Astrocyte (in vitro differentiated cells and primary cell): ENCODE measurements around the gene CACNA2D4. TPM values are rescaled to one million over a fixed set of nuclear protein-coding genes. Genes with fewer than 3 reads are reported as not detected.

Experiments
- DNase-seq: peaks from one replicate; pipeline ENCODE4 v3.0.0-alpha.2; 2010; ENCODE audit warnings: low read depth
- FAIRE-seq: peaks from 2 replicates; lab custom pipeline; 2011; peaks lifted over from hg19 to GRCh38; lab: Jason Lieb, UNC
- H2AFZ ChIP-seq: 2 replicates; pipeline ENCODE4 v1.6.0; 2012; ENCODE audit warnings: low read depth, low read length, inconsistent platforms
- H3K27ac ChIP-seq: 2 replicates; pipeline ENCODE4 v1.5.1; 2011; ENCODE audit warnings: low read depth, low read length, inconsistent platforms
- H3K27me3 ChIP-seq: 2 replicates; pipeline ENCODE4 v1.6.0; 2011; ENCODE audit warnings: low read length, inconsistent platforms; ENCODE audit not compliant: insufficient read depth
- H3K36me3 ChIP-seq: 2 replicates; pipeline ENCODE4 v1.5.1; 2011; ENCODE audit warnings: low read length, inconsistent platforms; ENCODE audit not compliant: insufficient read depth
- H3K4me1 ChIP-seq: 2 replicates; pipeline ENCODE4 v1.5.1; 2011; ENCODE audit warnings: low read length, inconsistent platforms; ENCODE audit not compliant: insufficient read depth
- H3K4me2 ChIP-seq: 2 replicates; pipeline ENCODE4 v1.6.0; 2012; ENCODE audit warnings: low read length, inconsistent platforms
- H3K4me3 ChIP-seq: 2 replicates; pipeline ENCODE4 v1.5.1; 2011; ENCODE audit warnings: low read depth, mild to moderate bottlenecking, low read length, inconsistent platforms; ENCODE audit not compliant: insufficient read depth
- H3K79me2 ChIP-seq: 2 replicates; pipeline ENCODE4 v1.6.0; 2012; ENCODE audit warnings: mild to moderate bottlenecking, low read length, inconsistent platforms; ENCODE audit not compliant: insufficient read depth
- H3K9ac ChIP-seq: 2 replicates; pipeline ENCODE4 v1.6.0; 2012; ENCODE audit warnings: mild to moderate bottlenecking, low read length, inconsistent platforms
- H3K9me3 ChIP-seq: 2 replicates; pipeline ENCODE4 v1.5.1; 2012; ENCODE audit warnings: low read depth, mild to moderate bottlenecking, low read length, inconsistent platforms; ENCODE audit not compliant: insufficient read depth
- H4K20me1 ChIP-seq: 2 replicates; pipeline ENCODE4 v1.6.0; 2012; ENCODE audit warnings: low read length, inconsistent platforms; ENCODE audit not compliant: insufficient read depth
- H3K27ac Mint-ChIP-seq: one replicate; pipeline ENCODE4 v1.8.0; 2021; ENCODE audit warnings: mild to moderate bottlenecking, mixed read lengths; ENCODE audit not compliant: unreplicated experiment
- H3K27me3 Mint-ChIP-seq: one replicate; pipeline ENCODE4 v1.8.0; 2021; ENCODE audit warnings: low read depth, mixed read lengths; ENCODE audit not compliant: unreplicated experiment
- H3K36me3 Mint-ChIP-seq: one replicate; pipeline ENCODE4 v1.8.0; 2021; ENCODE audit warnings: low read depth, mixed read lengths; ENCODE audit not compliant: unreplicated experiment
- H3K4me1 Mint-ChIP-seq: one replicate; pipeline ENCODE4 v1.8.0; 2021; ENCODE audit warnings: low read depth, mixed read lengths; ENCODE audit not compliant: unreplicated experiment
- H3K4me3 Mint-ChIP-seq: one replicate; pipeline ENCODE4 v1.8.0; 2021; ENCODE audit warnings: mild to moderate bottlenecking, moderate library complexity, mixed read lengths; ENCODE audit not compliant: unreplicated experiment
- H3K9me3 Mint-ChIP-seq: one replicate; pipeline ENCODE4 v1.8.0; 2021; ENCODE audit warnings: mild to moderate bottlenecking, mixed read lengths; ENCODE audit not compliant: unreplicated experiment
- EZH2 ChIP-seq: IDR thresholded peaks from 2 replicates; pipeline ENCODE4 v1.6.1; 2012; ENCODE audit warnings: mild to moderate bottlenecking, low read length, inconsistent platforms; ENCODE audit not compliant: insufficient read depth
- total RNA-seq: library from RNA; stranded (reverse); gene quantifications from 2 replicates; pipeline ENCODE4 v1.2.1, GENCODE V29; 2021
- TF ChIP-seq, protein P1 (sequence below): IDR thresholded peaks from 2 replicates; pipeline ENCODE4 v1.5.1; 2011; ENCODE audit warnings: low read depth, mild to moderate bottlenecking, inconsistent platforms, low read length, moderate library complexity; ENCODE audit not compliant: insufficient read depth

CACNA2D4 gene
- total RNA-seq, 1 donor from 2014 or later = 0.09 TPM

DNA sequence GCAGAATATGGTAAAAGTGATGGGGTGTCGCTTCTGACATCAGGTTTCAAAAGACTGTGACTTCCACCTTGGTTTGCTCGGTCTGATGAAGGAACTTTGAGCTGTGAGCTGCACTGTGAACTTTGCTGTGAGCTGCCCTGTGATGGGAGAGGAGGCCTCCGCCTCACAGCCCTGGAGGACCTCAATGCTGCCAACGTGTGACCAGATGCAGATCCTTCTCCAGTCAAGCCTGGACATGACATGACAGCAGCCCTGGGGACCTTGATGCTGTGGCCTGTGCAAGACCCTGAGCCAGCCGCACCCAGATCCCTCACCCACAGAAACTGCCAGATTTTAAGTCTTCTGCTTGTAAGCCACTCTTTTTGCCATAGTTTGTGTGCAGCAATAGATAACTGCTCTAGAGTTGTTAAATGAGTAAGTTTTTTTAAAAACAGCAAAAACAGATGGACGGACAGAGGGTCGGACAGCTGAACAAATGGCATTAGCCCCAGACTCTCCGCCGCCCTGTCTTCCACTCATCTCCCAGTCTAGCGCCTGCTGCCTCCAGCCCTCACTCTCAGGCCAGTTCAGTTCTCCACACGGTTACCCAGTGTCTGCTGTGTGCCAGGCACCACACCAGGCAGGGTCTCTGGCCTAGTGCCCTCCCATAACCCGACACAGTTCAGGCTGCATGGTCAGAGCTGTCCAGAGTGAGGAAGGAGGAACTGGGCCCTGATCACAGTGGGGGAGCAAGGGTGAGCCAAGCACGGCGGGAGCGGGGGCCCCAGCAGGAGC is 111.2 kb downstream of the CACNA2D4 start:
- FAIRE-seq (no peak), DNase-seq (no peak)
- Histone ChIP-seq H2AFZ (no peak overlapping the region), H3K4me2 (no peak overlapping the region), H3K36me3 (no peaks in the 10 kb centered on the region), H3K4me1 (peaks cover 24% of the 10 kb centered on the region), H3K9ac (no peak overlapping the region), H3K27me3 (no peaks in the 10 kb centered on the region), H3K27ac (no peak overlapping the region), H4K20me1 (no peaks in the 10 kb centered on the region), H3K79me2 (no peaks in the 10 kb centered on the region), H3K9me3 (no peaks in the 10 kb centered on the region), H3K4me3 (no peak overlapping the region)
- H3K4me1 Mint-ChIP-seq = peaks cover 12% of the 10 kb centered on the region
- no peaks in the 10 kb centered on the region for H3K9me3 Mint-ChIP-seq
- H3K27me3 Mint-ChIP-seq = peaks cover 1% of the 10 kb centered on the region
- no peaks in the 10 kb centered on the region for H3K36me3 Mint-ChIP-seq
- no peak overlapping the region for H3K4me3 Mint-ChIP-seq
- TF ChIP-seq, protein P1, sequence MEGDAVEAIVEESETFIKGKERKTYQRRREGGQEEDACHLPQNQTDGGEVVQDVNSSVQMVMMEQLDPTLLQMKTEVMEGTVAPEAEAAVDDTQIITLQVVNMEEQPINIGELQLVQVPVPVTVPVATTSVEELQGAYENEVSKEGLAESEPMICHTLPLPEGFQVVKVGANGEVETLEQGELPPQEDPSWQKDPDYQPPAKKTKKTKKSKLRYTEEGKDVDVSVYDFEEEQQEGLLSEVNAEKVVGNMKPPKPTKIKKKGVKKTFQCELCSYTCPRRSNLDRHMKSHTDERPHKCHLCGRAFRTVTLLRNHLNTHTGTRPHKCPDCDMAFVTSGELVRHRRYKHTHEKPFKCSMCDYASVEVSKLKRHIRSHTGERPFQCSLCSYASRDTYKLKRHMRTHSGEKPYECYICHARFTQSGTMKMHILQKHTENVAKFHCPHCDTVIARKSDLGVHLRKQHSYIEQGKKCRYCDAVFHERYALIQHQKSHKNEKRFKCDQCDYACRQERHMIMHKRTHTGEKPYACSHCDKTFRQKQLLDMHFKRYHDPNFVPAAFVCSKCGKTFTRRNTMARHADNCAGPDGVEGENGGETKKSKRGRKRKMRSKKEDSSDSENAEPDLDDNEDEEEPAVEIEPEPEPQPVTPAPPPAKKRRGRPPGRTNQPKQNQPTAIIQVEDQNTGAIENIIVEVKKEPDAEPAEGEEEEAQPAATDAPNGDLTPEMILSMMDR = no peak
- no peak for TF ChIP-seq EZH2
- no peak overlapping the region for H3K27ac Mint-ChIP-seq

- H3K4me3 Mint-ChIP-seq = no peak overlapping the region
- H3K27me3 ChIP-seq = no peaks in the 10 kb centered on the region
- no peak overlapping the region for H3K4me2 ChIP-seq
- H3K27ac ChIP-seq = no peak overlapping the region
- H3K36me3 ChIP-seq = no peaks in the 10 kb centered on the region
- H3K4me1 Mint-ChIP-seq = peaks cover 7% of the 10 kb centered on the region
- no peak for TF ChIP-seq EZH2
- TF ChIP-seq, protein P1 = no peak
- peak; percentile 16 for DNase-seq
- no peaks in the 10 kb centered on the region for H3K36me3 Mint-ChIP-seq
- no peak overlapping the region for H3K9ac ChIP-seq
- H3K4me1 ChIP-seq = peaks cover 18% of the 10 kb centered on the region
- no peak overlapping the region for H3K27ac Mint-ChIP-seq
- H3K27me3 Mint-ChIP-seq = peaks cover 1% of the 10 kb centered on the region
- FAIRE-seq = no peak
- H3K9me3 ChIP-seq = no peaks in the 10 kb centered on the region
- H2AFZ ChIP-seq = no peak overlapping the region
- H3K79me2 ChIP-seq = no peaks in the 10 kb centered on the region
- H4K20me1 ChIP-seq = no peaks in the 10 kb centered on the region
- H3K4me3 ChIP-seq = no peak overlapping the region
- H3K9me3 Mint-ChIP-seq = peaks cover 2% of the 10 kb centered on the region
Observed at GRCh38 chr12:1806301-1807086, 112.0 kb downstream of the CACNA2D4 start.
